Neutrophil (primary cell): ENCODE data around the gene FREY1.
A peak's percentile ranks its signal among the peaks of the same experiment; 100 is the strongest.

Source experiments
- H3K27ac ChIP-seq: fragments of 200-600 bp; sonication (generic); 2 replicates; pipeline ENCODE4 v1.5.1; 2016; ENCODE audit warnings: mild to moderate bottlenecking, moderate library complexity
- H3K27me3 ChIP-seq: fragments of 200-600 bp; sonication (generic); 2 replicates; pipeline ENCODE4 v1.6.0; 2016; ENCODE audit warnings: mild to moderate bottlenecking
- H3K36me3 ChIP-seq: fragments of 200-600 bp; sonication (generic); 2 replicates; pipeline ENCODE4 v1.5.1; 2017
- H3K4me1 ChIP-seq, 2 experiments: fragments of 200-600 bp in 1 of 2; sonication (generic) in 1 of 2; 1 replicate in 1 of 2; 2 replicates in 1 of 2; pipeline versions ENCODE4 v1.5.1 to v1.6.1; 2013 to 2016; ENCODE audit warnings: low read depth in 1 of 2, low read length in 1 of 2, mild to moderate bottlenecking in 1 of 2, moderate library complexity in 1 of 2; ENCODE audit not compliant: control insufficient read depth in 1 of 2, insufficient read depth in 1 of 2
- H3K4me3 ChIP-seq, 2 experiments: fragments of 200-600 bp in 1 of 2; sonication (generic) in 1 of 2; 1 replicate in 1 of 2; 2 replicates in 1 of 2; pipeline ENCODE4 v1.5.1; 2013 to 2016; ENCODE audit warnings: low read depth in 1 of 2, low read length in 1 of 2, mild to moderate bottlenecking in 1 of 2, moderate library complexity in 1 of 2
- H3K9me3 ChIP-seq: fragments of 200-600 bp; sonication (generic); 2 replicates; pipeline ENCODE4 v1.5.1; 2016
- CTCF ChIP-seq: fragments of 200-600 bp; sonication (generic); IDR thresholded peaks from 2 replicates; pipeline ENCODE4 v1.5.1; 2016; ENCODE audit warnings: antibody characterized with exemption

Gene FREY1

GRCh38 chr11:45935349-45936064, 28.4 kb upstream of the FREY1 start:
- H3K9me3 ChIP-seq: no peaks in the 10 kb centered on the region
- H3K27ac ChIP-seq: no peak overlapping the region
- H3K27me3 ChIP-seq: no peaks in the 10 kb centered on the region
- peaks cover 15 to 24% of the 10 kb centered on the region in 2 experiments for H3K4me1 ChIP-seq
- no peak for TF ChIP-seq CTCF
- H3K4me3 ChIP-seq: no peak overlapping the region
- peaks cover 91% of the 10 kb centered on the region for H3K36me3 ChIP-seq

- H3K4me3 ChIP-seq: no peak overlapping the region
- peaks cover 87% of the 10 kb centered on the region for H3K36me3 ChIP-seq
- no peaks in the 10 kb centered on the region for H3K9me3 ChIP-seq
- H3K4me1 ChIP-seq: peaks cover 16 to 32% of the 10 kb centered on the region in 2 experiments
- H3K27me3 ChIP-seq: no peaks in the 10 kb centered on the region
- H3K27ac ChIP-seq: no peak overlapping the region
- TF ChIP-seq CTCF: no peak
Observed at GRCh38 chr11:45934580-45935318, 27.7 kb upstream of the FREY1 start.

GRCh38 chr11:45933846-45934579, 26.9 kb upstream of the FREY1 start:
- no peaks in the 10 kb centered on the region for H3K27me3 ChIP-seq
- no peaks in the 10 kb centered on the region for H3K9me3 ChIP-seq
- no peak overlapping the region for H3K27ac ChIP-seq
- TF ChIP-seq CTCF: no peak
- peaks cover 86% of the 10 kb centered on the region for H3K36me3 ChIP-seq
- no peak overlapping the region for H3K4me3 ChIP-seq
- H3K4me1 ChIP-seq: peaks cover 16 to 36% of the 10 kb centered on the region in 2 experiments

GRCh38 chr11:45933131-45933831, 26.2 kb upstream of the FREY1 start:
- Histone ChIP-seq H3K27me3 (no peaks in the 10 kb centered on the region), H3K4me1 (peaks cover 16 to 36% of the 10 kb centered on the region in 2 experiments), H3K9me3 (no peaks in the 10 kb centered on the region), H3K4me3 (no peak overlapping the region), H3K36me3 (peaks cover 78% of the 10 kb centered on the region), H3K27ac (no peak overlapping the region)
- TF ChIP-seq CTCF: no peak

- peak overlapping the region; percentile 52 for H3K27ac ChIP-seq
- H3K36me3 ChIP-seq: peaks cover 68% of the 10 kb centered on the region
- H3K9me3 ChIP-seq: no peaks in the 10 kb centered on the region
- no peaks in the 10 kb centered on the region for H3K27me3 ChIP-seq
- H3K4me3 ChIP-seq: no peak overlapping the region
- no peak for TF ChIP-seq CTCF
- peaks cover 16 to 39% of the 10 kb centered on the region in 2 experiments for H3K4me1 ChIP-seq
Observed at GRCh38 chr11:45932217-45932616, 25.1 kb upstream of the FREY1 start.
